Endometrium (tissue), 2 donors: Measurements from ENCODE around the gene SRSF12.
"Not testable (repeated sequence)": the region's sequence is repeated elsewhere in the genome, so short reads cannot be mapped to it uniquely, and the experiment has no call there.

Experiments
- FAIRE-seq: peaks from 2 replicates; lab custom pipeline; 2012; peaks lifted over from hg19 to GRCh38; lab: Jason Lieb, UNC
- donor health status: control.
- donor health status: control.

Gene SRSF12

DNA sequence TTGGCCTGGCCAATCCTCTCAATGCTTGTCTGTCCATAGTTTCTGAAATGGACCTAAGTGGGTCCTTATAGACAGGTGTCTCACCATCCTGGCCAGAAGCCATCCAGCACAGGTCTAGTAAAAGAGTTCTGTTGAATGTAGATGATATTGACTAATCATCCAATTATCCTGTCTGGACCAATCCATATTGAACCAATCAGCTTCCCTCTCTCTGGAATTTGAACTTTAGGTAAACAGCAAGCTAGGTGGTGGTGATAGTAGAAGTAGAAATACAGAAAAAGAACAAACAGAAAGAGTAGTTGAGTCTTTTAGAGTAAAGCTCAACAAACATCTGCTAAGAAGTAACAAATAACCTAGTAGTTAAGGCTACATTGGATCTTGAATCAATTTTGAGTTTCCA, 46.8 kb downstream of the SRSF12 start:
- FAIRE-seq, result no peak

DNA sequence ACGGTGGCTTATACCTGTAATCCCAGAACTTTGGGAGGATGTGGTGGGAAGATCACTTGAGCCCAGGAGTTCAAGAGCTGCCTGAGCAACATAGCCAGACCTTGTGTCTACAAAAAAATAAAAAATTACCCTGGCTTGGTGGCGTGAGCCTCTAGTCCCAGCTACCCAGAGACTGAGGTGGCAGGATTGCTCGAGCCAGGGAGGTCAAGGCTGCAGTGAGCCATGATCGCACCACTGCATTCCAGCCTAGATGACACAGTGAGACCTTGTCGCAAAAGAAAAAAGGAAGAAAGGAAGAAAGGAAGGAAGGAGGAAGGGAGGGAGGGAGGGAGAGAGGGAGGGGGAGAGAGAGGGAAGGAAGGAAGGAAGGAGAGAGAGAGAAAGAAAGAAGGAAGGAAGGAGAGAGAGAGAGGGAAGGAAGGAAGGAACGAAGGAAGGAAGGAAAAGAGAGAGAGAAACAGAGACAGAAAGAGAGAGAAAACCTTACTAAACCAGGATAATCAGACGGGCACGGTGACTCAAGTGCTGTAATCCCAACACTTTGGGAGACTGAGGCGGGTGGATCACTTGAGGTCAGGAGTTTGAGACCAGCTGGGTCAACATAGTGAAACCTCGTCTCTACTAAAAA, 48.2 kb downstream of the SRSF12 start:
- no peak for FAIRE-seq

DNA sequence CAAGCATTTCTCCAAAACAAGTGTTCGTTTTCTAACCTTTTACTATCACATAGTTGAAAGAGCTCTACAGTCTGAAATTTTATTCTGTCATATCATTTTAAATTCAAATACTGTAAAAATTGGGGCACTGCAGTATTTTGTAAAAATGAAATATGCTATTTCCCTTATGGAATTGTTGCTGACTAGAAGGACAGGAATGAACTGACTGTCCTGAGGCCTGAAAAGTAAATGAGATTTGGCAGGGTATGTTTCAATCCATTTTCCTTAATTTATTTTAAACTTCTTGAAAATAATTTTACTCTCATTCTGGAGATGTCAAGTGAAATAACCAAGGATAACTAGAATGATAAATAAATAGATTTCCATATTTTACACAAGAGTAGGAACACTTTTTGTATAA, 49.2 kb downstream of the SRSF12 start:
- FAIRE-seq, result no peak

DNA sequence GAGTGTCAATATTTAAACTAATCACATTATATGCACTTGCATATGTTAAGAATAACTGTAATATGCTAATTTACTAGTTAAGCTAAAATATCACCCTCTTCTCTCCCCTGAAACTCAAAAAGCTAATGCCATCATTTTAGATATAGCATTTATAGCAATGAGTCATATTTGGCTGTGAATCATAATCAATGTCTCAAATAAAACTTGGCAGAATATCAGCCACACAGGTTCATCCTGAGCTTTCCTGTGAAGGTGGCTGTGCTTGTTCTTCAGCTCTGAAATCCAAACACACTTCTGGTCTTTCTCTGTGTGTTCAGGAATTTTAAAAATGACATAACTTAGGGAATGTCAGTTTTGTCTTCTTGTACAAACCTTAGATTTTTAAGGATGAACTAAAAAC, 50.1 kb downstream of the SRSF12 start:
- no peak for FAIRE-seq

DNA sequence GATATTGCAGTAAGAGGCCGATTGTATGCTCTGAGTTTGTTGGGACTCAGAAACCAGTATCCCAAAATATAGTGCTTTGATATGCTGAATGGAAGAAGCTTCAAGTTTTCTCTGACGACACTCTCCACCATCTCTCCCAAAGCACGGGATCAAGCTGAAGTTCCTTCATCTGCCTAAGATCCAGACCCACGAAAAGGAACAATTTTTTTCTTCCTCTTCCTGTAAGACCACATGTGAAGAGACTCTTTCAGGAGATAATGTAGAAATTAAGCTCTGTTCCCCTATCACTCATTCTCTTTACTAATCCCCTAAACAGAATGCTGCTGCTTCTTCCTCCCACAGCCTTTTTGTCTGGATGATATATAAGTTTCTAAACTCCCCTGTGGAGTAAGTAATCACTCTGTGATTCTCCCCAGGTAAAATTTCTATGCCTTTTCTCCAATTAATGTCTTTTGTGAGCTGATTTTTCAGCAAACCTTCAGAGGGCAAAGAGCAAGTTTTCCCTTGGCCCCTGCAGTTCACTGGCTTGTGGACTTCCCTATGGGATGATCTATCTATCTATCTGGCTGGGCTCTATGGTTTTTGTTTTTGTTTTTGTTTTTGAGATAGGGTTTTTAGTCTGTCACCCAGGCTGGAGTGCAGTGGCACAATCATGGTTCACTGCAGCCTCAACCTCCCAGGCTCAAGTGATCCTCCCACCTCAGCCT, 50.8 kb downstream of the SRSF12 start:
- no peak for FAIRE-seq

DNA sequence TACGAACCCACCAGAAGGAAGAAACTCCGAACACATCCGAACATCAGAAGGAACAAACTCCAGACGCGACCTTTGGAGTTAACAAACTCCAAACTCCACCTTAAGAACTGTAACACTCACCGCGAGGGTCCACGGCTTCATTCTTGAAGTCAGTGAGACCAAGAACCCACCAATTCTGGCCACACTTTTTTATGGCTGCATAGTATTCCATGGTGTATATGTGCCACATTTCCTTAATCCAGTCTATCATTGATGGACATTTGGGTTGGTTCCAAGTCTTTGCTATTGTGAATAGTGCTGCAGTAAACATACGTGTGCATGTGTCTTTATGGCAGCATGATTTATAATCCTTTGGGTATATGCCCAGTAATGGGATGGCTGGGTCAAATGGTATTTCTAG, 51.8 kb downstream of the SRSF12 start:
- FAIRE-seq, result not testable (repeated sequence)

DNA sequence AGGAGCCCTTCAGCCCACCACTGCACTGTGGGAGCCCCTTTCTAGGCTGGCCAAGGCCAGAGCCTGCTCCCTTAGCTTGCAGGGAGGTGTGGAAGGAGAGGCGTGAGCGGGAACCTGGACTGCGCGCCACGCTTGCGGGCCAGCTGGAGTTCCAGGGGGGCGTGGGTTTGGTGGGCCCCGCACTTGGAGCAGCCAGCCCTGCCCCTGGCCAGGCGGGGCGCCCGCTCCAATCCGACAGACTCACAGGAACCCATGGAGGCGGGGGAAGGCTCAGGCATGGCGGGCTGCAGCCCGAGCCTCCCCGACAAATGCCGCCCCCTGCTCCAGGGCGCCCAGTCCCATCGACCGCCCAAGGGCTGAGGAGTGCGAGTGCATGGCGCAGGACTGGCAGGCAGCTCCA, 52.9 kb downstream of the SRSF12 start:
- not testable (repeated sequence) for FAIRE-seq

DNA sequence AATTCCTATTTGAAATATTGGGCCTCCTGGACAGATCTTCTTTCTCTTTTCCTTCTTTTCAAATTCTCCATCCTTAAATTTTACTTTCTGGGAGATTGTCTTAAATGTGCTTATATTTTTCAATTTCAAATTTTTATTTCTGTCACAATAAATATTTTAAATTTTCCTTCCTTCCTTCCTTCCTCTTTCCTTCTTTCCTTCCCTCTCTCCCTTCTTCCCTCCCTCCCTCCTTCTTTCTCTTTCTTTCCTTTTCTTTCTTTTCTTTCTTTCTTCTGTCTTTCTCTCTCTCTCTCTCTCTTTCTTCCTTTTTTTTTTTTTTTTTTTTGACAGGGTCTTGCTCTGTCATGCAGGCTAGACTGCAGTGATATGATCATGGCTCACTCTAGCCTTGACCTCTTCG, 54.0 kb downstream of the SRSF12 start:
- no peak for FAIRE-seq

DNA sequence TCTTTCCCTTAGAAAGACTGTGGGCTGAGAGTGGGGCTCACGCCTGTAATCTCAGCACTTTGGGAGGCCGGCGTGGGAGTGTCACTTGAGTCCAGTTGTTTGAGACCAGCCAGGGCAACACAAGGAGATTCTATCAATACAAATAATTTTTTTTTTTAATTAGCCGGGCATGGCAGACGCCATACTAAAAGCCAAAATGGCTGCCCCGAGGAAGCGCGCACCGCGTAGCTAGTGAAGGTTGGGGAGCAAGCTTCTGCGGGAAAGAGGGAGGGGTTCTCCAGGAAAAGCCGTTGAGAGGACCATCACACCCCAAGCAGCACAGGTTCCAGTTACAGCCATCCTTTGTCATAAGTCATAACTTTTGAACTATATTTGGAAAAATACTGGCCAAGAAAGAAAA, 58.6 kb downstream of the SRSF12 start:
- no peak for FAIRE-seq

DNA sequence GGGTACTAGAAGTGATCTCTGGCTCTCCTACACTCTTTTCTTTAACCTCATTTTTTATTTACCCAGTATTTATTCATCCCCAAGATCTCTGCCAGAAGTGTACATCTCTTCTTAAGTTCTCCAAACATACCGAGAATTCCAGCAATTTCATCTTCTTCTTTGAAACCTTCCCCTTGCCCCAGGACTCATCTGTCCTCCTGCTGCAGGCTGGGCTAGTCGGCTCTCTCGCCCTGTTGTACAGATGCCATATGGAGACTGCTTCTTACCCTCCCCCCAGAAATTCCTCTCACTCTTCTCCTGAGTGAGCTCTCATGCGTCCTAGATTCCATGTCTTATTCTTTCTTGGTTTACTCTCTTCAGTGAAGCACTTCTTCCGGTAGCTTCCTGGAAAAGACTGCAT, 59.2 kb downstream of the SRSF12 start:
- no peak for FAIRE-seq

DNA sequence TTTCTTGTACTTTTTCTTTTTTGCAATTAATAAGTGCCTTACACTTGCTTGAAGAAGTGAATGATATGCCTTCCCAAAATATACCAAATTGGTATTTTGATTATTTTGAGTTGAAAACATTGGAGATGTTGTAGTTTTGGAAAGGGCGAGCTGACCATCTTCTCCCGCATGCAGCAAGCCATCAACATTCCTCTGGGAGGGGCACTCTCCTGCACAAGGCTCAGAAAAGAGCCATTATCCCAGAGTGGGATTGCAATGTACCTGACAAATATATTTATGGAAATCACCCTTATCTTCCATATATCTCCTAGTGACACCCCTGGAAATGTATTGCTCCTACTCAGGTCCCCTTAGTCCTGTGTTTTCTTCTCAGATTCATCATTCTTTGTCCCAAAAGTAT, 60.1 kb downstream of the SRSF12 start:
- no peak for FAIRE-seq

DNA sequence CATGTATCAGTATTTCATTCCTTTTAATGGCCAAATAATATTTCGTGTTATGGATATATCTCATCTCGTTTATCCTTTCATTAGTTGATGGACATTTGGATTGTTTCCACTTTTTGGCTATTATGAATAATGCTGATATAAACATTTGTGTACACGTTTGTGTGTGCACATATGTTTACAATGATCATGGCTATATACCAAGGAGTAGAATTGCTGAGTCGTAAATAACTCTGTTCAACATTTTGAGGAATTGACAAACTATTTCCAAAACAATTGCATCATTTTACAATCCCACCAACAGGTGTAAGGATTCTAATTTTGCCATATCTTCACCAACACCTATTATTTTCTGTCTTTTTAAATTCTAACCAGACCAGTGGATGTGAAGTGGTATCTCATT, 63.7 kb downstream of the SRSF12 start:
- no peak for FAIRE-seq

DNA sequence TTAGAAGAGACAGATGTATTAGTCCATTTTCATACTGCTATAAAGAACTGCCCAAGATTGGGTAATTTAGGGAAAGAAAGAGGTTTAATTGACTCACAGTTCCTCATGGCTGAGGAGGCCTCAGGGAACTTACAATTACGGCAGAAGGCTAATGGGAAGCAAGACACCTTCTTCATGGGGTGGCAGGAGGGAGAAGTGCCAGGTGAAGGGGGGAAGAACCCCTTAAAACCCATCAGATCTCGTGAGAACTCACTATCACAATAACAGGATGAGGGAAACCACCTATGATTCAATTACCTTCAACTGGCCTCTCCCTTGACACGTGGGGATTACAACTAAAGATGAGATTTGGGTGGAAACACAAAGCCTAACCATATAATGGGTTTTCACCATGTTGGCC, 66.2 kb downstream of the SRSF12 start:
- no peak for FAIRE-seq

DNA sequence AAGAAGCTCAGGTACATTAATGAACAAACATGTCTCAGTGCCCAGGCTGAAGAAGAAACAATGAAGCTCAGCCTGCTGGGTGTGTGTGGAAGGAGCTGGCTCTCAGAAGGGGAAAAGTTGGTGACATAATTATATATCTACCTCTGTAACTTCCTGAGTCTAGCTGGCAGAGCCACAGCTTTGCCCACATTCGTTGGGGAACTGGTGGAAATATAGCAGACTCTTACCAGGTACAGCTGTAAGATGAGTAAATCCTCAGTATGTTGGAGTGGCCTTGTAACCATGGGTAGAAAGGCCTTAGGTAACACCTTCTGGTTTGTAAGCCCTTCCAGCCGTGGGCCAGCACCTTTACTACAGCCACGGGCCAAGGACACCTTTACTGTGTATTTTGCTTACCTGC, 67.2 kb downstream of the SRSF12 start:
- no peak for FAIRE-seq

DNA sequence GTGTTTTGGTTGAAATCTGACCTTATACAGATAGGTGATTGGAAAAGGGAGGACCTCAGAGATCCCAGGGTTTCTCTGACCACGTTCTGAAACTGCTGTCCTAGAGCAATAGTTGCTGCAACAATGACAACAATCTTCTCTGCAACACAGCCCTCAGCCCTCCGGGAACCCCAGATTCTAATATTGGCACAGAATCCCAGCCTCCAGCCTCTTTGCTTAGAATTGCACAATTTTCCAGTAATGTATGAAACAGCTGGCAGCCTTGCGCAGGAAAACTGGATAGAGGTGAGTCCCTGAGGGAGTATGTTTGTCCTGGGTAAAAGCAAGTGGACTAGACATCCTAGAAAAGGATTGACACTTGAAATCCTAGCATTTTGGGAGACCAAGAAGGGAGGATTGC, 67.7 kb downstream of the SRSF12 start:
- FAIRE-seq, result no peak

DNA sequence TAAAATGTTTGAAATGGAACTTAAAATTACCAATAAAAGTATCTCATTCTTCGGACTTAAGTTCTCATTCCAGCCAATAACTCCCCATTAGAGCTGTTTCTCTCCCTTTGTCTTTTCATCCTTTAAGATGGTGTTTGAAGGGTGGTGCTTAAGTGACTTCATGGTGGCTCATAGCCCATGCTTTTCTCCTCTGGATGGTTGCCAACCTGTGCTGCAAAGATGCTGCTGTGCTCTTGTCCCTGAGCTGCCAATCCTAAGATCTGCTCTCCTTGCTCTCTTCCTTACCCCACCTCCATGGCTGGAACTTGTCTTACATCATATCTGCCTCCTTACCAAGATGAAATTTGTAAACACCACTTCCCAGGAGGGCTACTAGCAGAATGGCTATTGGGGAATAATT, 68.9 kb downstream of the SRSF12 start:
- no peak for FAIRE-seq

DNA sequence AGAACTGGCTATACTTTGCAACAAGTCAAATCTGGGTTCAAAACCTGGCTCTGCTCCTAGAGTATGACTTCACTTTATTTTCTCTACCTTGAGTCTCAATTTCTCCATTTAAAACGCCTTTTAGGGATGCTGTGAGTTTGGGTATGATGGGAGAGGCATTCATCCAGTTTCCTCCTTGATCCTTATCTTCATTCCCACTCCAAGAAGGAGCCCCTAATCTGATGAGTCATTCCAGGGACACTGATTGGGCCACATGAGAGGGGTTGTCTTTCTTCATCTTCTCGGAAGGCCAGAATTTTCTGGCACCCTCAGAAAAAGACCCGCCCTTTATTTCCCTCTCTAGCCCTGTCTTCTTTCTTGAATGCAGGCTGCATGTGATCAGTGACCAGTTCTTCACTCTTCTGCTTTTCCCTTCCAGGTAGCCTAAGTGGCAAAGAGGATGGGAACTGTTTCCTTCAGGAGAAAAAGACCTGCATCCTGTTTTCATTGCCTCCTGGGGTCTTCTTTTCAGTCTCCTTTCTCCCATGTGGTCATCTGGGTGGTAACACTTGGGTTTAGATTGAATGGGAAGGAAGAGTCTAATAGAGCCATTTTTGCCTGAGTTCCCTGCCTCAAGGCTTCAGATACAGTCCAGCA, 69.5 kb downstream of the SRSF12 start:
- FAIRE-seq, result no peak

DNA sequence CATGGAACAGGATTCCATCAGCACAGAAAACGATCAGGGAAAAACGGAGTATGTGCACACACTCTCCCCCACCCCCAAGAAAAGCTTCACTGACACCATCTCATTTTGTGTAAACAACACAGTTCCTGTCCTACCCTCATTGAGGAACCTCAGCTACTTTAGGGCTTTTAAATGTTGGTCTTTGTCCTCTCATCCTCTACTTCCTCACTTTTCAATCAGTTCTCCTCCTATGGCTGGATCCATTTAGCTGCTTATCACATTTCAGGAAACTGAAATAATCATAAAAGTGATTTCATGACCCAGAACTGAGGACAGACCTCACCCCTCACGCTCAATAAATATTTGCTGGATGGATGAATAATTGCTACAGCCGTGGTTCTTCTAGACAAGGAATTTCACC, 70.4 kb downstream of the SRSF12 start:
- no peak for FAIRE-seq
